Epithelial cell of proximal tubule (primary cell): ENCODE measurements around the gene JARID2. TPM values are rescaled to one million over a fixed set of nuclear protein-coding genes. Genes with fewer than 3 reads are reported as not detected.

Experiments
- DNase-seq: peaks from one replicate; pipeline ENCODE4 v3.0.0-alpha.2; 2011; ENCODE audit warnings: low read depth
- H3K4me3 ChIP-seq: 2 replicates; pipeline ENCODE4 v1.5.1; 2011; ENCODE audit warnings: low read depth, mild to moderate bottlenecking, low read length
- CTCF ChIP-seq: conservative IDR thresholded peaks from 2 replicates; pipeline ENCODE4 v1.5.1; 2012; ENCODE audit warnings: low read depth, mild to moderate bottlenecking, low read length
- total RNA-seq: library from RNA; depleted of rRNA; stranded (reverse); fragments of >200 nt; gene quantifications from 2 replicates; pipeline ENCODE4 v1.2.3, GENCODE V29; 2015

Gene JARID2
- total RNA-seq, 1 donor from 2014 or later, result 5.1 TPM

- DNase-seq, result no peak
- no peak overlapping the region for H3K4me3 ChIP-seq
- TF ChIP-seq CTCF, result no peak
Measured at GRCh38 chr6:15521582-15521981, 275.7 kb downstream of the JARID2 start.

GRCh38 chr6:15522026-15522425, 276.2 kb downstream of the JARID2 start:
- no peak for TF ChIP-seq CTCF
- H3K4me3 ChIP-seq, result no peak overlapping the region
- DNase-seq, result no peak

- TF ChIP-seq CTCF, result no peak
- DNase-seq, result no peak
- H3K4me3 ChIP-seq, result no peak overlapping the region
Measured at GRCh38 chr6:15522427-15522826, 276.6 kb downstream of the JARID2 start.

GRCh38 chr6:15522856-15523529, 277.1 kb downstream of the JARID2 start:
- H3K4me3 ChIP-seq, result no peak overlapping the region
- no peak for DNase-seq
- no peak for TF ChIP-seq CTCF

- no peak for DNase-seq
Measured at GRCh38 chr6:15523679-15524630, 278.1 kb downstream of the JARID2 start.

GRCh38 chr6:15524861-15525401, 279.1 kb downstream of the JARID2 start:
- no peak for DNase-seq
- no peak overlapping the region for H3K4me3 ChIP-seq
- no peak for TF ChIP-seq CTCF

More at GRCh38 chr6:15523679-15524630, 278.1 kb downstream of the JARID2 start:
- no peak overlapping the region for H3K4me3 ChIP-seq
- no peak for TF ChIP-seq CTCF
